Muscle of arm (tissue), 12 donors: ENCODE measurements around the gene PCDH15. TPM values are rescaled to one million over a fixed set of nuclear protein-coding genes. Genes with fewer than 3 reads are reported as not detected.

Experiments used
- DNase-seq: peaks from one replicate; pipeline ENCODE4 v3.0.0-alpha.2; 2013
- polyA plus RNA-seq, 12 donors: library from polyadenylated mRNA; unstranded; fragments of 120-200 nt; gene quantifications; one replicate each; pipeline ENCODE4 v1.2.1, GENCODE V29; 2013; ENCODE audit not compliant: insufficient read length in 12 of 12

Gene PCDH15
- polyA plus RNA-seq, 12 donors, result 0.10 to 1.5 (median 0.37) TPM; not detected in 2

GRCh38 chr10:53852450-53853175, 948.4 kb downstream of the PCDH15 start:
- DNase-seq, result no peak

- no peak for DNase-seq
Measured at GRCh38 chr10:53846809-53847208, 954.2 kb downstream of the PCDH15 start.

- DNase-seq, result peak; percentile 27
Measured at GRCh38 chr10:53843736-53844362, 957.2 kb downstream of the PCDH15 start.

- no peak for DNase-seq
Measured at GRCh38 chr10:53841483-53842145, 959.4 kb downstream of the PCDH15 start.

GRCh38 chr10:53840653-53841052, 960.4 kb downstream of the PCDH15 start:
- no peak for DNase-seq

GRCh38 chr10:53839440-53840039, 961.5 kb downstream of the PCDH15 start:
- peak; percentile 33 for DNase-seq

GRCh38 chr10:53836638-53837037, 964.4 kb downstream of the PCDH15 start:
- no peak for DNase-seq

- no peak for DNase-seq
Measured at GRCh38 chr10:53833908-53834307, 967.1 kb downstream of the PCDH15 start.

GRCh38 chr10:53827261-53827660, 973.8 kb downstream of the PCDH15 start:
- DNase-seq, result no peak

GRCh38 chr10:53808677-53809372, 992.2 kb downstream of the PCDH15 start:
- no peak for DNase-seq

- DNase-seq, result no peak
Measured at GRCh38 chr10:53786236-53786900, 1014.7 kb downstream of the PCDH15 start.

- DNase-seq, result no peak
Measured at GRCh38 chr10:53771701-53772100, 1029.3 kb downstream of the PCDH15 start.

- no peak for DNase-seq
Measured at GRCh38 chr10:53770903-53771302, 1030.1 kb downstream of the PCDH15 start.

- no peak for DNase-seq
Measured at GRCh38 chr10:53765311-53765710, 1035.7 kb downstream of the PCDH15 start.

- DNase-seq, result no peak
Measured at GRCh38 chr10:53754596-53755250, 1046.3 kb downstream of the PCDH15 start.
